Endothelial cell of umbilical vein (primary cell): Measurements from ENCODE around the gene TRAPPC13. TPM values are rescaled to one million over a fixed set of nuclear protein-coding genes. Genes with fewer than 3 reads are reported as not detected.

Experiments
- BruUV-seq: library from RNA; stranded (reverse); fragments of 400-500 nt; replicated peaks from 2 replicates; lab custom pipeline; 2021; lab: Mats Ljungman, UMichigan
- CTCF ChIA-PET: fragments of 300-600, 350-600 bp; sonication (Branson Sonifier 250); formaldehyde crosslinking; loops from one replicate; lab custom pipeline; 2021; ENCODE audit warnings: antibody characterized with exemption, inconsistent platforms; lab: Charles Lee
- POLR2A ChIA-PET: fragments of 300-600, 350-600 bp; sonication (Branson Sonifier 250); formaldehyde crosslinking; loops from one replicate; lab custom pipeline; 2021; ENCODE audit warnings: antibody characterized with exemption, inconsistent platforms; lab: Charles Lee
- DNase-seq: peaks from one replicate; pipeline ENCODE4 v3.0.0-alpha.2; 2011; ENCODE audit warnings: low read depth, low spot score
- FAIRE-seq: peaks from 2 replicates; lab custom pipeline; 2011; peaks lifted over from hg19 to GRCh38; lab: Jason Lieb, UNC
- H2AFZ ChIP-seq: 2 replicates; pipeline ENCODE4 v1.6.0; 2012; ENCODE audit warnings: low read depth, low read length, control low read depth, inconsistent platforms
- H3K27ac ChIP-seq: 2 replicates; pipeline ENCODE4 v1.5.1; 2011; ENCODE audit warnings: low read depth, mild to moderate bottlenecking, control low read depth, low read length, moderate library complexity; ENCODE audit not compliant: insufficient read depth
- H3K27me3 ChIP-seq, 2 experiments: 2 replicates each; pipeline versions ENCODE4 v1.6.0 to v1.6.1; 2011; ENCODE audit warnings: low read length in 2 of 2, mixed read lengths in 1 of 2; ENCODE audit not compliant: control insufficient read depth in 2 of 2, insufficient read depth in 2 of 2
- H3K36me3 ChIP-seq, 2 experiments: 2 replicates in 1 of 2; 3 replicates in 1 of 2; pipeline ENCODE4 v1.5.1; 2011; ENCODE audit warnings: low read length in 2 of 2, mild to moderate bottlenecking in 1 of 2, moderate library complexity in 1 of 2; ENCODE audit not compliant: control insufficient read depth in 2 of 2, insufficient read depth in 2 of 2; ENCODE audit errors: extremely low read depth in 1 of 2
- H3K4me1 ChIP-seq: 3 replicates; pipeline ENCODE4 v1.5.1; 2011; ENCODE audit warnings: mild to moderate bottlenecking, low read length; ENCODE audit not compliant: control insufficient read depth, insufficient read depth; ENCODE audit errors: extremely low read depth
- H3K4me2 ChIP-seq: 2 replicates; pipeline ENCODE4 v1.6.1; 2011; ENCODE audit warnings: low read length, control low read depth, mixed read lengths; ENCODE audit not compliant: insufficient read depth
- H3K4me3 ChIP-seq, 3 experiments: fragments of 200-600 bp in 1 of 3; sonication (generic), shearing (Covaris generic) in 1 of 3; replicated peaks in 1 of 3; 2 replicates each; pipeline ENCODE4 v1.5.1; 2011 to 2016; ENCODE audit warnings: control low read depth in 3 of 3, low read length in 3 of 3, mild to moderate bottlenecking in 2 of 3, inconsistent platforms in 1 of 3, low read depth in 1 of 3, moderate library complexity in 1 of 3; ENCODE audit not compliant: insufficient read depth in 1 of 3
- H3K79me2 ChIP-seq: 2 replicates; pipeline ENCODE4 v1.6.0; 2012; ENCODE audit warnings: low read length, inconsistent platforms; ENCODE audit not compliant: control insufficient read depth, insufficient read depth
- H3K9ac ChIP-seq: replicated peaks from 2 replicates; pipeline ENCODE3; 2011; ENCODE audit warnings: low read length, control low read depth; ENCODE audit not compliant: insufficient read depth; ENCODE audit errors: extremely low read depth
- H3K9me1 ChIP-seq: replicated peaks from 3 replicates; pipeline ENCODE4 v1.6.0; 2011; ENCODE audit warnings: mild to moderate bottlenecking, low read length; ENCODE audit not compliant: control insufficient read depth, insufficient read depth; ENCODE audit errors: extremely low read depth
- H3K9me3 ChIP-seq: replicated peaks from 2 replicates; pipeline ENCODE4 v1.5.1; 2012; ENCODE audit warnings: low read length, inconsistent platforms; ENCODE audit not compliant: control insufficient read depth, insufficient read depth
- H4K20me1 ChIP-seq: replicated peaks from 2 replicates; pipeline ENCODE3; 2011; ENCODE audit warnings: mild to moderate bottlenecking, low read length; ENCODE audit not compliant: control insufficient read depth, insufficient read depth; ENCODE audit errors: extremely low read depth
- CTCF ChIP-seq, 2 donors: IDR thresholded peaks; 1 replicate in 1 of 2; 2 replicates in 1 of 2; pipeline ENCODE4 v1.5.1; 2011; ENCODE audit warnings: low read length in 2 of 2, mild to moderate bottlenecking in 2 of 2, moderate library complexity in 2 of 2, control low read depth in 1 of 2, inconsistent platforms in 1 of 2, low read depth in 1 of 2; ENCODE audit not compliant: insufficient read depth in 1 of 2; ENCODE audit errors: extremely low read depth in 1 of 2
- EZH2 ChIP-seq: IDR thresholded peaks from 2 replicates; pipeline ENCODE4 v1.6.1; 2012; ENCODE audit warnings: borderline replicate concordance, low read depth, mild to moderate bottlenecking, moderate library complexity, low read length, inconsistent platforms; ENCODE audit not compliant: severe bottlenecking
- FOS ChIP-seq: IDR thresholded peaks from 2 replicates; pipeline ENCODE4 v1.6.1; 2011; ENCODE audit warnings: mild to moderate bottlenecking, low read length, moderate library complexity, borderline replicate concordance; ENCODE audit not compliant: insufficient read depth
- GATA2 ChIP-seq: IDR thresholded peaks from 2 replicates; pipeline ENCODE4 v1.7.0; 2011; ENCODE audit warnings: low read depth, mild to moderate bottlenecking, moderate library complexity, mixed read lengths, low read length; ENCODE audit not compliant: insufficient read length, insufficient read depth
- JUN ChIP-seq: IDR thresholded peaks from 2 replicates; pipeline ENCODE4 v1.6.1; 2011; ENCODE audit warnings: borderline replicate concordance, low read depth; ENCODE audit not compliant: insufficient read length, insufficient read depth
- MAX ChIP-seq: IDR thresholded peaks from 2 replicates; pipeline ENCODE4 v1.6.1; 2011; ENCODE audit not compliant: insufficient read depth, insufficient read length
- MYC ChIP-seq: IDR thresholded peaks from one replicate; pipeline ENCODE4 v1.6.1; 2011; ENCODE audit warnings: mild to moderate bottlenecking, low read depth, low read length
- POLR2A ChIP-seq: IDR thresholded peaks from 2 replicates; pipeline ENCODE4 v1.6.1; 2012; ENCODE audit warnings: low read depth, mild to moderate bottlenecking, control low read depth, low read length
- POLR2AphosphoS5 ChIP-seq: IDR thresholded peaks from 2 replicates; pipeline ENCODE4 v1.6.1; 2012; ENCODE audit warnings: low read depth, mild to moderate bottlenecking, control low read depth, low read length, moderate library complexity; ENCODE audit not compliant: insufficient read depth
- dilution Hi-C: fragments of 300-500 bp; cut with MboI; formaldehyde crosslinking; loops from one replicate; pipeline ENCODE4 v1.15.0; 2019; ENCODE audit warnings: low sequenced_read_pairs; ENCODE audit not compliant: extremely low pct_ligation_motif_present
- intact Hi-C: fragments of 100-400 bp; cut with micrococcal nuclease; formaldehyde crosslinking; loops from one replicate; pipeline ENCODE4 v1.10.0; 2022
- polyA plus RNA-seq, 4 experiments: library from polyadenylated mRNA; depleted of rRNA in 3 of 4; stranded (reverse) in 3 of 4; unstranded in 1 of 4; fragments of >200 nt; gene quantifications; 2 replicates each; pipeline versions ENCODE4 v1.2.1 to v1.2.3, GENCODE V29; 2011 to 2012; ENCODE audit warnings: missing spikeins in 1 of 4
- total RNA-seq: library from RNA; stranded (reverse); gene quantifications from 2 replicates; pipeline ENCODE4 v1.2.3, GENCODE V29; 2021

TRAPPC13 gene
- total and polyA plus RNA-seq, 2 donors (not counting 3 experiments of a cell fraction or from before 2014, with no cell fraction given): 7.7 to 24.0 TPM

GRCh38 chr5:65702036-65702435 is 77.2 kb downstream of the TRAPPC13 start:
- intact Hi-C loops: no loop called here
- no peak for FAIRE-seq
- TF ChIP-seq CTCF (IDR thresholded peaks at IDR 0.05; ENCODE audit: extremely low read depth in 1 of 2, insufficient read depth in 1 of 2, low read depth in 1 of 2, low read length in 2 of 2) (no peak), JUN (no peak), FOS (no peak), POLR2AphosphoS5 (no peak), MYC (no peak), POLR2A (no peak), GATA2 (no peak), EZH2 (no peak), MAX (no peak)
- H3K4me1 ChIP-seq: no peaks in the 10 kb centered on the region
- no peaks in the 10 kb centered on the region for H3K27me3 ChIP-seq
- dilution Hi-C loops: no loop called here
- no peak for DNase-seq
- H3K36me3 ChIP-seq: no peaks in the 10 kb centered on the region
- no peak overlapping the region for H2AFZ ChIP-seq
- H3K79me2 ChIP-seq: no peaks in the 10 kb centered on the region
- no peak overlapping the region for H3K9ac ChIP-seq
- H3K27ac ChIP-seq: no peak overlapping the region
- POLR2A ChIA-PET: no interaction called here
- no peak overlapping the region for H3K4me2 ChIP-seq
- no TSS peak for BruUV-seq
- CTCF ChIA-PET: no interaction called here
- no peaks in the 10 kb centered on the region for H3K9me3 ChIP-seq
- no peaks in the 10 kb centered on the region for H4K20me1 ChIP-seq
- H3K9me1 ChIP-seq: no peaks in the 10 kb centered on the region
- H3K4me3 ChIP-seq: no peak overlapping the region
